HEK293 (cell line): ENCODE measurements around the gene FER1L5.

Experiments
- CTCF ChIA-PET: fragments of 350-600 bp; formaldehyde crosslinking; extraction: SDS; loops from one replicate; lab custom pipeline; 2021; ENCODE audit warnings: antibody characterized with exemption; lab: Yijun Ruan, JAX
- POLR2A ChIA-PET: fragments of 300-600 bp; formaldehyde crosslinking; extraction: SDS; loops from one replicate; lab custom pipeline; 2020; ENCODE audit warnings: antibody characterized with exemption, inconsistent platforms; lab: Yijun Ruan, JAX
- H3K27ac ChIP-seq: fragments of 200-500 bp; sonication (Bioruptor generic); 2 replicates; pipeline ENCODE4 v1.5.1; 2014; ENCODE audit warnings: low read depth, low read length, control low read depth, inconsistent platforms; ENCODE audit errors: extremely low read depth
- H3K36me3 ChIP-seq, 2 experiments: fragments of 200-500 bp in 1 of 2; sonication (Bioruptor generic) in 1 of 2; 1 replicate in 1 of 2; 2 replicates in 1 of 2; pipeline ENCODE4 v1.5.1; 2014 to 2017; ENCODE audit warnings: inconsistent platforms in 2 of 2, low read length in 2 of 2; ENCODE audit not compliant: control insufficient read depth in 2 of 2, insufficient read depth in 1 of 2
- H3K4me1 ChIP-seq: fragments of 200-500 bp; sonication (Bioruptor generic); 2 replicates; pipeline ENCODE4 v1.5.1; 2014; ENCODE audit warnings: mild to moderate bottlenecking, low read length, inconsistent platforms; ENCODE audit not compliant: control insufficient read depth, insufficient read depth
- H3K4me3 ChIP-seq: 2 replicates; pipeline ENCODE4 v1.5.1; 2011; ENCODE audit warnings: low read depth, mild to moderate bottlenecking, control low read depth, low read length, moderate library complexity
- H3K9me3 ChIP-seq: fragments of 200-500 bp; sonication (Bioruptor generic); 2 replicates; pipeline ENCODE4 v1.5.1; 2014; ENCODE audit warnings: low read depth, low read length, inconsistent platforms; ENCODE audit not compliant: control insufficient read depth, insufficient read depth
- GLI4 ChIP-seq: fragments of 450-650 bp; formaldehyde crosslinking; IDR thresholded peaks from 2 replicates; pipeline ENCODE4 v1.5.1; 2016; ENCODE audit warnings: missing biosample characterization, missing genetic modification characterization
- GLIS1 ChIP-seq: fragments of 450-650 bp; formaldehyde crosslinking; IDR thresholded peaks from 2 replicates; pipeline ENCODE4 v1.5.1; 2016; ENCODE audit warnings: missing biosample characterization, missing genetic modification characterization
- HOXC10 ChIP-seq: sonication (generic); formaldehyde crosslinking; IDR thresholded peaks from 2 replicates; pipeline ENCODE4 v1.8.1; 2023; ENCODE audit warnings: mild to moderate bottlenecking, missing genetic modification reagents
- KLF10 ChIP-seq: fragments of 450-650 bp; IDR thresholded peaks from 2 replicates; pipeline ENCODE4 v1.5.1; 2018; ENCODE audit warnings: missing biosample characterization, mild to moderate bottlenecking, missing genetic modification characterization
- SP2 ChIP-seq: fragments of 450-650 bp; formaldehyde crosslinking; IDR thresholded peaks from 2 replicates; pipeline ENCODE4 v1.5.1; 2016; ENCODE audit warnings: missing biosample characterization, missing genetic modification characterization
- SP7 ChIP-seq: fragments of 450-650 bp; formaldehyde crosslinking; IDR thresholded peaks from 2 replicates; pipeline ENCODE4 v1.5.1; 2016; ENCODE audit warnings: missing biosample characterization, missing genetic modification characterization
- WT1 ChIP-seq: fragments of 450-650 bp; formaldehyde crosslinking; IDR thresholded peaks from 2 replicates; pipeline ENCODE4 v1.5.1; 2016; ENCODE audit warnings: missing biosample characterization, missing genetic modification characterization
- YY1 ChIP-seq: fragments of 450-650 bp; formaldehyde crosslinking; IDR thresholded peaks from 2 replicates; pipeline ENCODE4 v1.5.1; 2018; ENCODE audit warnings: missing biosample characterization, missing genetic modification characterization
- ZBTB21 ChIP-seq: fragments of 450-650 bp; formaldehyde crosslinking; IDR thresholded peaks from 2 replicates; pipeline ENCODE4 v1.5.1; 2017; ENCODE audit warnings: missing biosample characterization, missing genetic modification characterization
- ZNF146 ChIP-seq: fragments of 450-650 bp; formaldehyde crosslinking; IDR thresholded peaks from 2 replicates; pipeline ENCODE4 v1.5.1; 2016; ENCODE audit warnings: missing biosample characterization, missing genetic modification characterization
- ZNF23 ChIP-seq: fragments of 450-650 bp; formaldehyde crosslinking; IDR thresholded peaks from 2 replicates; pipeline ENCODE4 v1.5.1; 2016; ENCODE audit warnings: missing biosample characterization, missing genetic modification characterization, borderline replicate concordance
- ZNF24 ChIP-seq: fragments of 450-650 bp; formaldehyde crosslinking; IDR thresholded peaks from 2 replicates; pipeline ENCODE4 v1.5.1; 2016; ENCODE audit warnings: missing biosample characterization, missing genetic modification characterization
- ZNF266 ChIP-seq: fragments of 450-650 bp; formaldehyde crosslinking; IDR thresholded peaks from 2 replicates; pipeline ENCODE4 v1.5.1; 2016; ENCODE audit warnings: missing biosample characterization, missing genetic modification characterization, low read depth
- ZNF292 ChIP-seq: fragments of 450-650 bp; formaldehyde crosslinking; IDR thresholded peaks from 2 replicates; pipeline ENCODE4 v1.5.1; 2016; ENCODE audit warnings: low read depth, missing biosample characterization, missing genetic modification characterization, borderline replicate concordance
- ZNF37A ChIP-seq: fragments of 450-650 bp; IDR thresholded peaks from 2 replicates; pipeline ENCODE4 v1.5.1; 2018; ENCODE audit warnings: missing biosample characterization, missing genetic modification characterization
- ZNF404 ChIP-seq: fragments of 450-650 bp; formaldehyde crosslinking; IDR thresholded peaks from 2 replicates; pipeline ENCODE4 v1.5.1; 2017; ENCODE audit warnings: missing biosample characterization, missing genetic modification characterization
- ZNF510 ChIP-seq: fragments of 450-650 bp; formaldehyde crosslinking; IDR thresholded peaks from 2 replicates; pipeline ENCODE4 v1.5.1; 2018; ENCODE audit warnings: mild to moderate bottlenecking, missing genetic modification characterization, missing biosample characterization; ENCODE audit not compliant: insufficient replicate concordance
- ZNF548 ChIP-seq: fragments of 450-650 bp; formaldehyde crosslinking; IDR thresholded peaks from 2 replicates; pipeline ENCODE4 v1.5.1; 2016; ENCODE audit warnings: missing biosample characterization, missing genetic modification characterization
- ZNF549 ChIP-seq: fragments of 450-650 bp; IDR thresholded peaks from 2 replicates; pipeline ENCODE4 v1.5.1; 2018; ENCODE audit warnings: missing biosample characterization, missing genetic modification characterization, mild to moderate bottlenecking, inconsistent platforms, moderate library complexity
- ZNF596 ChIP-seq: fragments of 450-650 bp; IDR thresholded peaks from 2 replicates; pipeline ENCODE4 v1.5.0; 2018; ENCODE audit warnings: missing biosample characterization, mild to moderate bottlenecking, missing genetic modification characterization, moderate library complexity
- ZNF654 ChIP-seq: fragments of 450-650 bp; formaldehyde crosslinking; IDR thresholded peaks from 2 replicates; pipeline ENCODE4 v1.5.1; 2016; ENCODE audit warnings: low read depth, missing biosample characterization, missing genetic modification characterization
- ZNF777 ChIP-seq: fragments of 450-650 bp; formaldehyde crosslinking; IDR thresholded peaks from 2 replicates; pipeline ENCODE4 v1.5.1; 2017; ENCODE audit warnings: missing biosample characterization, missing genetic modification characterization, borderline replicate concordance
- ZSCAN4 ChIP-seq: fragments of 450-650 bp; formaldehyde crosslinking; IDR thresholded peaks from 2 replicates; pipeline ENCODE4 v1.5.1; 2017; ENCODE audit warnings: missing biosample characterization, missing genetic modification characterization
- TF ChIP-seq, protein P1 (sequence below): fragments of 450-650 bp; formaldehyde crosslinking; IDR thresholded peaks from 2 replicates; pipeline ENCODE4 v1.5.1; 2017; ENCODE audit warnings: missing biosample characterization, missing genetic modification characterization
- TF ChIP-seq, protein P2 (sequence below): fragments of 450-650 bp; formaldehyde crosslinking; IDR thresholded peaks from 2 replicates; pipeline ENCODE4 v1.5.1; 2017; ENCODE audit warnings: missing biosample characterization, missing genetic modification characterization

Gene FER1L5

GRCh38 chr2:96622544-96622943, 20.0 kb upstream of the FER1L5 start:
- peaks cover 37 to 44% of the 10 kb centered on the region in 2 experiments for H3K36me3 ChIP-seq
- CTCF ChIA-PET: interaction anchor here (1.4 kb wide), 1 partner anchor 29 kb away, joined by 3 read pairs; no protein-coding TSS in a partner anchor
- H3K27ac ChIP-seq: no peak overlapping the region
- POLR2A ChIA-PET: interaction anchor here (0.6 kb wide), 1 partner anchor 170 kb away, joined by 3 read pairs; no protein-coding TSS in a partner anchor
- peaks cover 12% of the 10 kb centered on the region for H3K4me1 ChIP-seq
- no peaks in the 10 kb centered on the region for H3K9me3 ChIP-seq
- H3K4me3 ChIP-seq: no peak overlapping the region
- no peak for TF ChIP-seq KLF10 (tag by site-specific recombination)
- TF ChIP-seq ZBTB21 (tag by site-specific recombination): no peak
- no peak for TF ChIP-seq ZNF596
- TF ChIP-seq ZNF146 (tag by site-specific recombination): no peak
- TF ChIP-seq ZNF548 (tag by site-specific recombination): no peak
- no peak for TF ChIP-seq ZNF24 (tag by site-specific recombination)

GRCh38 chr2:96623116-96623515, 19.4 kb upstream of the FER1L5 start:
- Histone ChIP-seq H3K36me3 (peaks cover 39 to 43% of the 10 kb centered on the region in 2 experiments), H3K4me3 (no peak overlapping the region), H3K9me3 (no peaks in the 10 kb centered on the region), H3K27ac (no peak overlapping the region), H3K4me1 (peaks cover 12% of the 10 kb centered on the region)
- ChIA-PET CTCF (interaction anchor here (1.4 kb wide), 1 partner anchor 30 kb away, joined by 3 read pairs; no protein-coding TSS in a partner anchor), POLR2A (interaction anchor here (1.2 to 1.3 kb wide), 2 partner anchors 15 to 61 kb away, joined by 3 to 5 read pairs; partner anchors contain the start of gene KANSL3)
- TF ChIP-seq SP2 (tag by site-specific recombination): no peak
- TF ChIP-seq WT1 (tag by site-specific recombination): no peak
- TF ChIP-seq GLI4 (tag by site-specific recombination): no peak

GRCh38 chr2:96625571-96626552, 16.7 kb upstream of the FER1L5 start:
- Histone ChIP-seq H3K9me3 (no peaks in the 10 kb centered on the region), H3K27ac (no peak overlapping the region)
- CTCF ChIA-PET: interaction anchor here (0.6 kb wide), 3 partner anchors 191 to 452 kb away, joined by 3 read pairs; no protein-coding TSS in a partner anchor
- TF ChIP-seq ZNF654 (no peak), ZNF266 (tag by site-specific recombination) (no peak), ZNF37A (tag by site-specific recombination) (no peak), ZSCAN4 (tag by site-specific recombination) (no peak), ZNF510 (tag by site-specific recombination) (no peak), YY1 (tag by site-specific recombination) (no peak), GLIS1 (tag by site-specific recombination) (peak; percentile 74), ZNF549 (tag by site-specific recombination) (no peak), ZNF23 (tag by site-specific recombination) (no peak), ZNF777 (tag by site-specific recombination) (no peak), SP7 (tag by site-specific recombination) (peak; percentile 20; the same call in 1 of the 2 replicates), HOXC10 (CRISPR knock-in tag) (no peak), ZNF404 (tag by site-specific recombination) (no peak), ZNF24 (tag by site-specific recombination) (no peak), ZNF292 (tag by site-specific recombination) (no peak)
- TF ChIP-seq, protein P1, sequence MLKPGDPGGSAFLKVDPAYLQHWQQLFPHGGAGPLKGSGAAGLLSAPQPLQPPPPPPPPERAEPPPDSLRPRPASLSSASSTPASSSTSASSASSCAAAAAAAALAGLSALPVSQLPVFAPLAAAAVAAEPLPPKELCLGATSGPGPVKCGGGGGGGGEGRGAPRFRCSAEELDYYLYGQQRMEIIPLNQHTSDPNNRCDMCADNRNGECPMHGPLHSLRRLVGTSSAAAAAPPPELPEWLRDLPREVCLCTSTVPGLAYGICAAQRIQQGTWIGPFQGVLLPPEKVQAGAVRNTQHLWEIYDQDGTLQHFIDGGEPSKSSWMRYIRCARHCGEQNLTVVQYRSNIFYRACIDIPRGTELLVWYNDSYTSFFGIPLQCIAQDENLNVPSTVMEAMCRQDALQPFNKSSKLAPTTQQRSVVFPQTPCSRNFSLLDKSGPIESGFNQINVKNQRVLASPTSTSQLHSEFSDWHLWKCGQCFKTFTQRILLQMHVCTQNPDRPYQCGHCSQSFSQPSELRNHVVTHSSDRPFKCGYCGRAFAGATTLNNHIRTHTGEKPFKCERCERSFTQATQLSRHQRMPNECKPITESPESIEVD (tag by site-specific recombination): 0 out of 2 replicates have a peak, but pooled peaks have one; percentile 43
- TF ChIP-seq, protein P2, sequence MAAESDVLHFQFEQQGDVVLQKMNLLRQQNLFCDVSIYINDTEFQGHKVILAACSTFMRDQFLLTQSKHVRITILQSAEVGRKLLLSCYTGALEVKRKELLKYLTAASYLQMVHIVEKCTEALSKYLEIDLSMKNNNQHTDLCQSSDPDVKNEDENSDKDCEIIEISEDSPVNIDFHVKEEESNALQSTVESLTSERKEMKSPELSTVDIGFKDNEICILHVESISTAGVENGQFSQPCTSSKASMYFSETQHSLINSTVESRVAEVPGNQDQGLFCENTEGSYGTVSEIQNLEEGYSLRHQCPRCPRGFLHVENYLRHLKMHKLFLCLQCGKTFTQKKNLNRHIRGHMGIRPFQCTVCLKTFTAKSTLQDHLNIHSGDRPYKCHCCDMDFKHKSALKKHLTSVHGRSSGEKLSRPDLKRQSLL (tag by site-specific recombination): no peak
- TF ChIP-seq, all 188 proteins: peak for 3
- Histone ChIP-seq H3K36me3 (peaks cover 48 to 54% of the 10 kb centered on the region in 2 experiments), H3K4me1 (peaks cover 12% of the 10 kb centered on the region), H3K4me3 (no peak overlapping the region)
- POLR2A ChIA-PET: no interaction called here
